ENCODE data around the gene INCENP. TPM values are rescaled to one million over a fixed set of nuclear protein-coding genes. Genes with fewer than 3 reads are reported as not detected.
"Not testable (repeated sequence)": the region's sequence is repeated elsewhere in the genome, so short reads cannot be mapped to it uniquely, and the experiment has no call there.

The INCENP gene
- total and polyA plus RNA-seq, 4 donors: 2.4 to 34.4 (median 4.7) TPM

GRCh38 chr11:62190011-62190410 is 66.2 kb downstream of the INCENP start, which contains the start of gene SCGB1D1 (continued):
- TF ChIP-seq REST (IDR thresholded peaks at IDR 0.05) (no peak), RXRA (IDR thresholded peaks at IDR 0.05) (no peak)

GRCh38 chr11:62193952-62194351 is 70.1 kb downstream of the INCENP start:
- TF ChIP-seq REST (IDR thresholded peaks at IDR 0.05) (peak; percentile 93), NR2F2 (IDR thresholded peaks at IDR 0.05) (no peak)
- H3K9me3 ChIP-seq (ENCODE audit: control insufficient read depth in 4 of 4, low read length in 3 of 4): no peaks in the 10 kb centered on the region
- no peak overlapping the region for H3K4me3 ChIP-seq (ENCODE audit: low read depth in 1 of 3, low read length in 3 of 3)
- no peaks in the 10 kb centered on the region for H3K36me3 ChIP-seq (ENCODE audit: control insufficient read depth in 4 of 4, insufficient read depth in 3 of 4, low read depth in 1 of 4, low read length in 3 of 4)
- peaks cover 0 to 3% (median 1%) of the 10 kb centered on the region in 4 donors for H3K27me3 ChIP-seq (ENCODE audit: control insufficient read depth in 4 of 4, insufficient read depth in 4 of 4, low read length in 3 of 4)
- H3K9ac ChIP-seq (ENCODE audit: low read depth in 1 of 2, low read length in 2 of 2): no peak overlapping the region
- no peak overlapping the region for H3K27ac ChIP-seq (ENCODE audit: low read depth in 1 of 2, low read length in 2 of 2)
- H3K4me1 ChIP-seq (ENCODE audit: control insufficient read depth in 4 of 4, insufficient read depth in 4 of 4, low read length in 3 of 4): no peaks in the 10 kb centered on the region
- 68% methylated on average over 4 of the region's 4 CpGs for WGBS
- no peak for DNase-seq (ENCODE audit: low spot score)

DNA sequence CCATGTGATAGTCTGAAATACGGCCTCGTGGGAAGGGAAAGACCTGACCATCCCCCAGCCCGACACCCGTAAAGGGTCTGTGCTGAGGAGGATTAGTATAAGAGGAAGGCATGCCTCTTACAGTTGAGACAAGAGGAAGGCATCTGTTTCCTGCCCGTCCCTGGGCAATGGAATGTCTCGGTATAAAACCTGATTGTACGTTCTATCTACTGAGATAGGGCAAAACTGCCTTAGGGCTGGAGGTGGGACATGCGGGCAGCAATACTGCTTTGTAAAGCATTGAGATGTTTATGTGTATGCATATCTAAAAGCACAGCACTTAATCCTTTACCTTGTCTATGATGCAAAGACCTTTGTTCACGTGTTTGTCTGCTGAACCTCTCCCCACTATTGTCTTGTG is 71.2 kb downstream of the INCENP start:
- H3K27ac ChIP-seq (ENCODE audit: low read depth in 1 of 2, low read length in 2 of 2); H3K36me3 ChIP-seq (ENCODE audit: control insufficient read depth in 4 of 4, insufficient read depth in 3 of 4, low read depth in 1 of 4, low read length in 3 of 4); H3K27me3 ChIP-seq (ENCODE audit: control insufficient read depth in 4 of 4, insufficient read depth in 4 of 4, low read length in 3 of 4); H3K4me3 ChIP-seq (ENCODE audit: low read depth in 1 of 3, low read length in 3 of 3); H3K4me1 ChIP-seq (ENCODE audit: control insufficient read depth in 4 of 4, insufficient read depth in 4 of 4, low read length in 3 of 4); H3K9me3 ChIP-seq (ENCODE audit: control insufficient read depth in 4 of 4, low read length in 3 of 4); DNase-seq (ENCODE audit: low spot score); H3K9ac ChIP-seq (ENCODE audit: low read depth in 1 of 2, low read length in 2 of 2): not testable (repeated sequence)
- WGBS: 11% methylated on average over 5 of the region's 9 CpGs

DNA sequence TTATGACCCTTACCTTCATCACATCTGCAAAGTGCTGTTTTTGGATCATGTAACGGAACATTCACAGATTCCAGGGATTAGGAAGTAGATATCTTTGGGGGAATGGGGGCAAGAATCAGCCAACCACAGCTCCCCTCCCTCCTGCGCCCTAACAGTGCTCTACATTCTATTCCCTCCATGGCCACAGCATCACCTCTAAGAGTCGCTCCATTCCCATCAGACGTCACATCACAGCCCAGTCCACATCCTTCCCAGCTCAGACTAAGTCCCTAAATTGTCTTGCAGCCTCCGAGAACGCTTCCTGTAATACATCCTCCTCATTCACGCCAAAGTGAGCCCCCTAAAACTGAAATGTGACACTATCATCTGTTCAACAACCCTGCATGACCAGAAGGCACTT is 72.1 kb downstream of the INCENP start:
- peaks cover 0 to 6% (median 2%) of the 10 kb centered on the region in 4 donors for H3K27me3 ChIP-seq (ENCODE audit: control insufficient read depth in 4 of 4, insufficient read depth in 4 of 4, low read length in 3 of 4)
- H3K27ac ChIP-seq (ENCODE audit: low read depth in 1 of 2, low read length in 2 of 2): no peak overlapping the region
- H3K4me3 ChIP-seq (ENCODE audit: low read depth in 1 of 3, low read length in 3 of 3): no peak overlapping the region
- H3K4me1 ChIP-seq (ENCODE audit: control insufficient read depth in 4 of 4, insufficient read depth in 4 of 4, low read length in 3 of 4): no peaks in the 10 kb centered on the region
- no peak overlapping the region for H3K9ac ChIP-seq (ENCODE audit: low read depth in 1 of 2, low read length in 2 of 2)
- 62% methylated on average over 7 of the region's 7 CpGs for WGBS
- no peaks in the 10 kb centered on the region for H3K36me3 ChIP-seq (ENCODE audit: control insufficient read depth in 4 of 4, insufficient read depth in 3 of 4, low read depth in 1 of 4, low read length in 3 of 4)
- no peak for DNase-seq (ENCODE audit: low spot score)
- no peaks in the 10 kb centered on the region for H3K9me3 ChIP-seq (ENCODE audit: control insufficient read depth in 4 of 4, low read length in 3 of 4)
- no peak for TF ChIP-seq FOXA2 (IDR thresholded peaks at IDR 0.05)
- TF ChIP-seq SP1 (IDR thresholded peaks at IDR 0.05): no peak
- no peak for TF ChIP-seq FOXA1 (IDR thresholded peaks at IDR 0.05)
- no peak for TF ChIP-seq HNF4A (conservative IDR thresholded peaks at IDR 0.05)
- TF ChIP-seq GABPA (IDR thresholded peaks at IDR 0.05 in 1 of 2, conservative IDR thresholded peaks at IDR 0.05 in 1 of 2): no peak
- no peak for TF ChIP-seq YY1 (IDR thresholded peaks at IDR 0.05)
- no peak for TF ChIP-seq EGR1 (IDR thresholded peaks at IDR 0.05; ENCODE audit: low read depth in 2 of 2)
- no peak for TF ChIP-seq JUND (IDR thresholded peaks at IDR 0.05)
- TF ChIP-seq, protein P1, sequence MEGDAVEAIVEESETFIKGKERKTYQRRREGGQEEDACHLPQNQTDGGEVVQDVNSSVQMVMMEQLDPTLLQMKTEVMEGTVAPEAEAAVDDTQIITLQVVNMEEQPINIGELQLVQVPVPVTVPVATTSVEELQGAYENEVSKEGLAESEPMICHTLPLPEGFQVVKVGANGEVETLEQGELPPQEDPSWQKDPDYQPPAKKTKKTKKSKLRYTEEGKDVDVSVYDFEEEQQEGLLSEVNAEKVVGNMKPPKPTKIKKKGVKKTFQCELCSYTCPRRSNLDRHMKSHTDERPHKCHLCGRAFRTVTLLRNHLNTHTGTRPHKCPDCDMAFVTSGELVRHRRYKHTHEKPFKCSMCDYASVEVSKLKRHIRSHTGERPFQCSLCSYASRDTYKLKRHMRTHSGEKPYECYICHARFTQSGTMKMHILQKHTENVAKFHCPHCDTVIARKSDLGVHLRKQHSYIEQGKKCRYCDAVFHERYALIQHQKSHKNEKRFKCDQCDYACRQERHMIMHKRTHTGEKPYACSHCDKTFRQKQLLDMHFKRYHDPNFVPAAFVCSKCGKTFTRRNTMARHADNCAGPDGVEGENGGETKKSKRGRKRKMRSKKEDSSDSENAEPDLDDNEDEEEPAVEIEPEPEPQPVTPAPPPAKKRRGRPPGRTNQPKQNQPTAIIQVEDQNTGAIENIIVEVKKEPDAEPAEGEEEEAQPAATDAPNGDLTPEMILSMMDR (IDR thresholded peaks at IDR 0.05; ENCODE audit: low read depth, low read length, missing input control): no peak
- TF ChIP-seq ZBTB33 (IDR thresholded peaks at IDR 0.05): no peak
- TF ChIP-seq, protein P2, sequence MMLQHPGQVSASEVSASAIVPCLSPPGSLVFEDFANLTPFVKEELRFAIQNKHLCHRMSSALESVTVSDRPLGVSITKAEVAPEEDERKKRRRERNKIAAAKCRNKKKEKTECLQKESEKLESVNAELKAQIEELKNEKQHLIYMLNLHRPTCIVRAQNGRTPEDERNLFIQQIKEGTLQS (IDR thresholded peaks at IDR 0.05): no peak
- TF ChIP-seq NR2F2 (IDR thresholded peaks at IDR 0.05): no peak
- no peak for TF ChIP-seq HNF4G (IDR thresholded peaks at IDR 0.05)
